NCI-H1930 (cell line): ENCODE results near the gene SCAF1.

ENCODE experiments used
- DNase-seq, 2 experiments: peaks; one replicate each; lab custom pipeline; 2025; lab: John Stamatoyannopoulos, UW

The SCAF1 gene

GRCh38 chr19:49641688-49642491, at the start of gene SCAF1:
SCAF1 (plus strand) TSS chr19:49642209; CDS start chr19:49645027, 2,818 bp downstream.
- peak; percentile 100 for DNase-seq

- DNase-seq, result no peak
Observed at GRCh38 chr19:49592486-49593232, 49.4 kb upstream of the SCAF1 start.

- DNase-seq, result peak; percentile 68 to 72
Observed at GRCh38 chr19:49593233-49594113, 48.5 kb upstream of the SCAF1 start.

- no peak for DNase-seq
Observed at GRCh38 chr19:49594157-49594992, 47.6 kb upstream of the SCAF1 start.

GRCh38 chr19:49594993-49595818, 46.8 kb upstream of the SCAF1 start:
- no peak for DNase-seq

GRCh38 chr19:49595819-49596404, 46.1 kb upstream of the SCAF1 start:
- no peak for DNase-seq

- no peak for DNase-seq
Observed at GRCh38 chr19:49596407-49596806, 45.6 kb upstream of the SCAF1 start.

GRCh38 chr19:49596954-49597702, 44.9 kb upstream of the SCAF1 start:
- no peak for DNase-seq

- DNase-seq, result no peak
Observed at GRCh38 chr19:49597703-49597974, 44.4 kb upstream of the SCAF1 start.

GRCh38 chr19:49599378-49600295, 42.4 kb upstream of the SCAF1 start:
- no peak for DNase-seq

GRCh38 chr19:49601482-49602038, 40.4 kb upstream of the SCAF1 start:
- DNase-seq, result no peak

- DNase-seq, result no peak
Observed at GRCh38 chr19:49602806-49603205, 39.2 kb upstream of the SCAF1 start.

GRCh38 chr19:49605605-49606004, 36.4 kb upstream of the SCAF1 start:
- no peak for DNase-seq

GRCh38 chr19:49609499-49610092, 32.4 kb upstream of the SCAF1 start:
- DNase-seq, result no peak

- no peak for DNase-seq
Observed at GRCh38 chr19:49613374-49613773, 28.6 kb upstream of the SCAF1 start.

GRCh38 chr19:49614096-49614833, 27.7 kb upstream of the SCAF1 start:
- no peak for DNase-seq

GRCh38 chr19:49615861-49616260, 26.1 kb upstream of the SCAF1 start:
- no peak for DNase-seq
